Iris pigment epithelial cell (primary cell): ENCODE results near the gene TFPT.
A peak's percentile ranks its signal among the peaks of the same experiment; 100 is the strongest.

Experiments used
- DNase-seq: peaks from one replicate; pipeline ENCODE4 v3.0.0-alpha.2; 2011; ENCODE audit warnings: low read depth

The TFPT gene

GRCh38 chr19:54115109-54116063 is at the start of gene TFPT, which contains the start of gene PRPF31:
TSS of gene TFPT (minus strand) at chr19:54115657. CDS start at chr19:54115269, 388 bp downstream.
TSS of gene PRPF31 (plus strand) at chr19:54115754. CDS start at chr19:54118279, 2,525 bp downstream.
- peak; percentile 99 for DNase-seq

- DNase-seq: no peak
These were observed 49.8 kb upstream of the TFPT start for GRCh38 chr19:54165222-54165621.

- peak; percentile 20 for DNase-seq
These were observed 49.1 kb upstream of the TFPT start for GRCh38 chr19:54164369-54165068.

GRCh38 chr19:54162884-54163283 is 47.4 kb upstream of the TFPT start:
- DNase-seq: no peak

- DNase-seq: peak; percentile 72
These were observed 46.9 kb upstream of the TFPT start for GRCh38 chr19:54162241-54162805.

GRCh38 chr19:54160854-54161253 is 45.4 kb upstream of the TFPT start:
- DNase-seq: no peak

GRCh38 chr19:54160182-54160811 is 44.8 kb upstream of the TFPT start:
- DNase-seq: peak; percentile 34

- DNase-seq: peak; percentile 100
These were observed 44.1 kb upstream of the TFPT start, which contains the start of gene LENG1 for GRCh38 chr19:54159352-54160181. TSS of gene LENG1 (minus strand) at chr19:54159721. CDS start at chr19:54159695, 26 bp downstream.

- peak; percentile 40 for DNase-seq
These were observed 43.4 kb upstream of the TFPT start for GRCh38 chr19:54158812-54159351.

- DNase-seq: no peak
These were observed 41.5 kb upstream of the TFPT start for GRCh38 chr19:54156953-54157352.

GRCh38 chr19:54156490-54156889 is 41.0 kb upstream of the TFPT start:
- no peak for DNase-seq

GRCh38 chr19:54155694-54156093 is 40.2 kb upstream of the TFPT start:
- DNase-seq: no peak

GRCh38 chr19:54154603-54155345 is 39.3 kb upstream of the TFPT start:
- DNase-seq: peak; percentile 50

GRCh38 chr19:54153731-54154326 is 38.4 kb upstream of the TFPT start:
- no peak for DNase-seq

GRCh38 chr19:54152878-54153524 is 37.5 kb upstream of the TFPT start:
- DNase-seq: no peak

GRCh38 chr19:54152267-54152666 is 36.8 kb upstream of the TFPT start:
- DNase-seq: no peak

- no peak for DNase-seq
These were observed 36.0 kb upstream of the TFPT start for GRCh38 chr19:54151362-54152035.

GRCh38 chr19:54149021-54149812 is 33.8 kb upstream of the TFPT start:
- DNase-seq: no peak
